Spleen (tissue), 7 donors: ENCODE data around the gene SCNN1G.

Source experiments
- CTCF ChIP-seq, 11 experiments: fragments of 200-600 bp in 7 of 11; fragments of 450-650 bp in 4 of 11; sonication (generic) in 4 of 11; IDR thresholded peaks in 8 of 11; conservative IDR thresholded peaks in 3 of 11; 1 replicate in 7 of 11; 2 replicates in 4 of 11; pipeline versions ENCODE4 v1.4.0 to v1.8.0; 2016 to 2021; ENCODE audit warnings: antibody characterized with exemption in 11 of 11, inconsistent platforms in 4 of 11, mild to moderate bottlenecking in 1 of 11
- POLR2A ChIP-seq, 3 donors: fragments of 450-650 bp; IDR thresholded peaks; one replicate each; pipeline ENCODE4 v1.5.1; 2017; ENCODE audit warnings: antibody characterized with exemption in 3 of 3, mild to moderate bottlenecking in 1 of 3
- POLR2AphosphoS5 ChIP-seq, 3 donors: sonication (generic); formaldehyde crosslinking; IDR thresholded peaks; one replicate each; pipeline ENCODE4 v1.5.1; 2017; ENCODE audit warnings: antibody characterized with exemption in 3 of 3
- donor health status: DM: no; HTN: no; CAD: no; lungs with moderate emphysema.
- donor health status: DM: no; HTN: no; CAD: no.
- donor health status: DM: no; HTN: no; CAD: no.

GRCh38 chr16:23202166-23202565 lies 19.6 kb downstream of the SCNN1G start:
- TF ChIP-seq POLR2AphosphoS5 (IDR thresholded peaks at IDR 0.05): no peak
- TF ChIP-seq CTCF (IDR thresholded peaks at IDR 0.05 in 8 of 11, conservative IDR thresholded peaks at IDR 0.05 in 3 of 11): no peak
- no peak for TF ChIP-seq POLR2A (IDR thresholded peaks at IDR 0.05)
